Bronchus fibroblast of lung (primary cell): ENCODE data around the gene DPYSL3. TPM values are rescaled to one million over a fixed set of nuclear protein-coding genes. Genes with fewer than 3 reads are reported as not detected.

Experiments used
- total RNA-seq: library from RNA; depleted of rRNA; stranded (reverse); fragments of >200 nt; gene quantifications from 2 replicates; pipeline ENCODE4 v1.2.3, GENCODE V29; 2015

Gene DPYSL3
- total RNA-seq = 62.2 and 62.7 TPM in 2 replicates

DNA sequence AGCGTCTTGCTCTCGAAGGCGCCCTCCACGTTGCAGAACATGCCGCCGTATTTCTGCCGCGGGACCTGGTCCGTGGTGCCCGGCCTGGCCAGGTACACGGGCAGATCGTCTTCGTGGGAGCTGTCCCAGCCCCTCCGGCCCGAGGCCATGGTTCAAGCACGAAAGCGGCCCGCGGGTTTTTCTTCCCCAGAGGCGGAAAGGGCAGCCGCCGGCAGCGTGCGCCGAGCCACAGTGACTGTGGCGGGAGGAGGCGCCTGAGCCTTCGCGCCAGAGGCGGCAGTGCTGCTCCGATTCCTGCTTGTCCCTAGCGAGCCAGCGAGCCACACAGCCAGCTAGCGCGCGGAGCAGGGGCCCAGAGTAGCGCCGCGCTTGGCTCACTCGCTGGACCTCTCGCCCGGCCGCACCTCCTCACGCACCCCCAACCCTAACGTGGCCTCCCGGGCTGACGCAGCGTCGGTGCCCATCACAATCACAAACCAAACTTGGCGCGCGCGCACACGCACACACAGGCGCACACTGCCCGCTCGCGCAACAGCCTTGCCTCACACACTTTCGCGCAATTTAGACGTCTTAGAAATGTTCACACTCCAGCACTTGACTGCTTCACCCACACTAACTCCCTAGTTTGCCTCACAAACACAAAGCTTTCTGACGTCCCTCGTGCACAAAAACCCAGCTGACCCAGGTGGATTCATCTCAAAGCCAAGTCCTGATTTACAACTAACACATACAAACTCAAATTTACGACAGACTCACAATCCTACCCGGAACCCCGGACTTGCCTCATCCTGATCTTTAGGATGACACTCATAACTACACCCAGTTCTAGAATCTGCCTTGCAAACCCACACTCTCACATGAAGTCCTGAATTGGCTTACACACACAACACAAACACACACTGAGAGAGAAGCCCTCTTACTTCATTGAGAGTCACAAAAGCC, at the start of gene DPYSL3:
DPYSL3 (minus strand) TSS at position 359 of the 942 bp plus-strand sequence; CDS start at position 149, 210 bp downstream.

